ENCODE results near the gene ARHGEF6.
"Not testable (repeated sequence)": the region's sequence is repeated elsewhere in the genome, so short reads cannot be mapped to it uniquely, and the experiment has no call there.

ARHGEF6 gene, protein sequence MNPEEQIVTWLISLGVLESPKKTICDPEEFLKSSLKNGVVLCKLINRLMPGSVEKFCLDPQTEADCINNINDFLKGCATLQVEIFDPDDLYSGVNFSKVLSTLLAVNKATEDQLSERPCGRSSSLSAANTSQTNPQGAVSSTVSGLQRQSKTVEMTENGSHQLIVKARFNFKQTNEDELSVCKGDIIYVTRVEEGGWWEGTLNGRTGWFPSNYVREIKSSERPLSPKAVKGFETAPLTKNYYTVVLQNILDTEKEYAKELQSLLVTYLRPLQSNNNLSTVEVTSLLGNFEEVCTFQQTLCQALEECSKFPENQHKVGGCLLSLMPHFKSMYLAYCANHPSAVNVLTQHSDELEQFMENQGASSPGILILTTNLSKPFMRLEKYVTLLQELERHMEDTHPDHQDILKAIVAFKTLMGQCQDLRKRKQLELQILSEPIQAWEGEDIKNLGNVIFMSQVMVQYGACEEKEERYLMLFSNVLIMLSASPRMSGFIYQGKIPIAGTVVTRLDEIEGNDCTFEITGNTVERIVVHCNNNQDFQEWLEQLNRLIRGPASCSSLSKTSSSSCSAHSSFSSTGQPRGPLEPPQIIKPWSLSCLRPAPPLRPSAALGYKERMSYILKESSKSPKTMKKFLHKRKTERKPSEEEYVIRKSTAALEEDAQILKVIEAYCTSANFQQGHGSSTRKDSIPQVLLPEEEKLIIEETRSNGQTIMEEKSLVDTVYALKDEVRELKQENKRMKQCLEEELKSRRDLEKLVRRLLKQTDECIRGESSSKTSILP

DNA sequence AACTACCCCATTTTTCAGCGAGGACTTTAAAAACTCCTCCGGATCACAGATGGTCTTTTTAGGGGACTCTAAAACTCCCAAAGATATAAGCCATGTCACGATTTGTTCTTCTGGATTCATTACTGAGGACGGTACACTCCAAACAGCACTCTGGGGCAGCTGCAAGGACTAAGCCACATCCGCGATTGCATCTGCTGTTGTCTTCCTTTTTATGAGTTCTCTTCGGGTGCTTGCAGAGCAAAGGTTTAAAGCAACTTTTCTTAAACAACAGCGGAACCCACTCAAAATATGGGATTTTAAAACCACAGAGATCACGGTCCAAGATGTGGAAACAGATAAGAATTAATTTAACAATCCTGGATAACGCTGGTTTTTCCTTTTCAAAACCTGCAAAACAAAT, at the start of gene ARHGEF6:
TSS of gene ARHGEF6 (minus strand) at position 170 of the 400 bp plus-strand sequence. CDS start at position 120, 50 bp downstream.
- peak; percentile 16 to 22 for DNase-seq

DNA sequence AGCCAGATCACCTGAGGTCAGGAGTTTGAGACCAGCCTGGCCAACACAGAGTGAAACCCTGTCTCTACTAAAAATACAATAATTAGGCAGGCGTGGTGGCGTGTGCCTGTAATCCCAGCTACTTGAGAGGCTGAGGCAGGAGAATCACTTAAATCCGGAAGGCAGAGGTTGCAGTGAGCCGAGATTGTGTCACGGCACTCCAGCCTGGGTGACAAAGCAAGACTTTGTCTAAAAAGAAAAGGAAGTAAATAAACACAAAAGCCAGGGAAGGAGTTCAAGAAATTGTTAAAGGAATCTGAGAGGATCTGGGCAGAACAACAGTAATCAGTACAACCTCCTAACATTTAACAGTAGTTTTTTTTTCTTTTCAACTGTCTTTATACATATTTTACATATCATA, 48.7 kb upstream of the ARHGEF6 start:
- DNase-seq = no peak

DNA sequence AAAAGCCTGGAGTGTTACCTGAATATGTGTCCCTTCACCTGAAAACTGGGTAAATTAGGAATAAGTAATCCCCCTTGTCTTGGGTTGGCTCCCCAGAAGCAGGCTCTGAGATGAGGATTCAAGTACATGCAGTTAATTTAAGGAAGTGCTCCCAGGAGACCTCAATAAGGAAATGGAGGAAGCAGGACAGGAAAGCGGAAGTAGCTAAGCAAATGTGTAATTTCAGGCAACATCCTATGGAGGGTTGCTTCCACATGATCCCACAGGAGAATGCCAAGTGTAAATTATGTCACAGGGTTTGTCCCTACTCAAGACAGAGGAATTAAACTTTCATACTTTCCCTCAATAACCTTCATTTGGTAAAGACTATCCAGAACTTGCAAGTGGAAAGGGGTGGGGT, 48.1 kb upstream of the ARHGEF6 start:
- DNase-seq = no peak

DNA sequence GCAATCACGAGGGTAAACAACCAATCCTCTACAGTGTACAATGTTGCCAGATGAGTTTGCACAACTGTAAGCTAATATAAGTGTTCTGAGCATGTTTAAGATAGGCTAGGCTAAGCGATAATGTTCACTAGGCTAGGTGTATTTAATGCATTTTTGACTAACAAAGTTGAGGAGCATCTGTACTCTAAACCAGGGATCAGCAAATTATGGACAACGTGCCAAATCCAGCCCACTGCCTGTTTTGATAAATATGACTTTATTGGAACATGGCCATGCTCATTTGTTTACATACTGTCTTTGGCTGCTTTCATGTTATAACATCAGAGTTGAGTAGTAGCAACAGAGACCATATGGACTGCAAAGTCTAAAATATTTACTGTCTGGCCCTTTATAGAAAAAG, 46.3 kb upstream of the ARHGEF6 start:
- no peak for DNase-seq

DNA sequence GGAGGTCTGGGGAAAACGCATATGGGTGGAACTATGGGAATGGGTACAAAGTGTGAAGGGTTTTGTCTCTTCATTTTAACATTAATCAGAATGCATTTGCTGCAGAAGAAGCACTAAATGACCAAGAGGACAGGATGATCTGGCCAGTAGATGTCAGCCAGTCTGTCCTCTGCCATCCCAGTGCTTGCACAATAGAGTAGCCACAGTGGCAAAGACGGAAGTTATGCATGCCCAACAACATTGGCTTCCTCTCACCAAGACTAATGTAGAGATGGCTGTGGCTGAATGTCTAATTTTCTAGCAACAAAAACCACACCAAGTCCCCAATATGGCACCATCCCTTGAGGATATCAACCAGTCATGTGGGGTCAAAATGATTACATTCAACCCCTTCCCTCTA, 45.0 kb upstream of the ARHGEF6 start:
- no peak for DNase-seq

DNA sequence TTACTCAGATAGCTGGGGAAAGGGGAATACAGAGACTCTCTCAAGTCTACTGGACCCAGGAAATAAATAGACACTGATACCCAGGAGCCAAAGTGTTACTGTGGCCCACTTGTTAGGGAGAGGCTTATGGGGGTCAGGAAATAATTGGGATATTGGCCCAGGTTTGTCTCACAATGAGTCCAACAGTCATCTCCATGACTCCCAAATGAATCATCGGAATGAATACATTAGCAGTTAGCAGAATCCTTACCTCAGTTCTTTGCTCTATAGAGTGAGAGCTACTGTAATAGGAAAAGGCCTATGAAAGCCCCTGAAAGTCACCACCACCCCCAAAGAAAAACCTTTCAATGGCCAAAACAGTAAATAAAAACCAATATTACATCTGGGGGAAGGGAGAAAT, 42.4 kb upstream of the ARHGEF6 start:
- DNase-seq = no peak

DNA sequence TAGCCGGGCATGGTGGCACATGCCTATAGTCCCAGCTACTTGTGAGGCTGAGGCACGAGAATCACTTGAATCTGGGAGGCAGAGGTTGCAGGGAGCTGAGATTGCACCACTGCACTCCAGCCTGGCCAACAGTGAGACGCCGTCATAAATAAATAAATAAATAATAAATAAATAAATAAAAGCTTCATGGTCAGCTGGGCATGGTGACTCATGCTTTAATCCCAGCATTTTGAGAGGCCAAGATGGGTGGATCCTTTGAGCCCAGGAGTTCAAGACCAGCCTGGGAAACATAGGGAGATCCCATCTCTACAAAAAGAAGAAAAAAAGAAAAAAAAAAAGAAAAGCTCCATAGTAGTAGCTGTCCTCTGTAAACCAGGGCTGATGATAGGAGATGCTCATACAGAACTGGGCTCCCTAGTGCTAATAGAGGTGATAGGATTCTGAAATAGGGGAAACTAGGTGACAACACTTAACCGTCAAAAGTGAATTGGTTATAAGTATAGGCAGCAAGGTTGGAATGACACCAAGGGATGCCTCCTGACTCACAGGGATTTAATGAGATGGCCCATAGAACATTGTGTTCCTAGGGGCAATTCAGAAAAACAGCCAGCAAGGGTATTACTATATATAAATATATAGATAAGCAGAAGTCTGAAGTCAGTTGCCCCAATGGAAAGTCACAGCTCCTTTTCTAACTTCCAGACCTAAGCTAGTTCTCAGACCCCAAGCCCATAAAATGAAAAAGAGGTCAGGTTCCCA, 41.8 kb upstream of the ARHGEF6 start:
- no peak for DNase-seq

DNA sequence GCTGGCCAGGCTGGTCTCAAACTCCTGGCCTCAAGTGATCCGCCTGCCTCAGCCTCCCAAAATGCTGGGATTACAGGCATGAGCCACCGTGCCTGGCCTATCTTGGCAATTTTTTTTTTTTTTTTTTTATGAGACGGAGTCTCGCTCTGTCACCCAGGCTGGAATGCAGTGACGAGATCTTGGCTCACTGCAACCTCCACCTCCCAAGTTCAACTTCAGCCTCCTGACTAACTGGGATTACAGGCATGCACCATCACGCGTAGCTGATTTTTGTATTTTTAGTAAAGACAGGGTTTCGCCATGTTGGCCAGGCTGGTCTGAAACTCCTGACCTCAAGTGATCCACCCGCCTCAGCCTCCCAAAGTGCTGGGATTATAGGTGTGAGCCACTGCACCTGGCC, 39.0 kb upstream of the ARHGEF6 start:
- DNase-seq = not testable (repeated sequence)

DNA sequence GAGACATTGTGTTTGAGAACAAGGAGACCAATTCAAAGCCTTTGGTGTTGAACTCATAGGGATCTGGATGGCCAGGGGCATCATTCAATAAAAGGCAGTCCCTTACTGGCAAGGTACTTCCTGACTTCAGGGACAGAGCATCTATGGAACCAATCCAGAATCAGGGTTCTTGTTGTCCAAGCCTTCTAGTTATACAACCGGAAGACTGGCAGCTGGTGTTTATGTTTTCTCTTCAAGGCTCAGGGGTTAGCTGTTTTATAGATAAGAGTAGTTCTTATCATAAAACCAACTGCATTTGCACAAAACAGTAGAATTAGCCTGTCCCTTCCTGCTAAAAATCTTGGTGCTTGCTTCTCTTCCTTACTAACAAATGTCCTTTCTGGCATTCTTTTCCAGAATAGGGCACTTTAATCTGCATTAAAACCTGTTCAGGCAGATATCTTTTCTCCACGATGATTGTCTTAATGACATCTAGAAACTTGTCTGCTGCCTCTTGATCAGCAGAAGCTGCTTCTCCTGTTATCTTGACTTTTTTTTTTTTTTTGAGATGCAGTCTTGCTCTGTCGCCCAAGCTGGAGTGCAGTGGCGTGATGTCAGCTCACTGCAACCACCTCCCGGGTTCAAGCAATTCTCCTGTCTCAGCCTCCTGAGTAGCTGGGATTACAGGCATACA, 38.4 kb upstream of the ARHGEF6 start:
- DNase-seq = no peak

DNA sequence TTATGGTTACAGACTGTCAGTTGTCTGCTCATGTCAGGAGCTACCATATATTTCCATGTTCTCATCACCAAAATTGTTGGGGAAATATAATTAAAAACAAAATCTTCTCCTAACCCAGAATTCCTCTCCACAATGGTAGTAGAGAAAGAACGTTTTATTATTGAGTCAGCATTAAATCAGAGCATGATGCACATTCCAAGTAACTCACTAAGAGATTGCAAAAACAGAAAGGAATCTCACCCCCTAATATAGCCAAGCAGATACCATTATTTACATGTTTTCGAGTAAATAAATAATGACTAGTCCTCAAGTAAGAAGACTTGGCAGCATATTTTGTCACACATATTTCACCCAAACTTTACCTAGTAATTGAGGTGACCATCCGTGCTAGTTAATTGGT, 36.2 kb upstream of the ARHGEF6 start:
- DNase-seq = no peak

DNA sequence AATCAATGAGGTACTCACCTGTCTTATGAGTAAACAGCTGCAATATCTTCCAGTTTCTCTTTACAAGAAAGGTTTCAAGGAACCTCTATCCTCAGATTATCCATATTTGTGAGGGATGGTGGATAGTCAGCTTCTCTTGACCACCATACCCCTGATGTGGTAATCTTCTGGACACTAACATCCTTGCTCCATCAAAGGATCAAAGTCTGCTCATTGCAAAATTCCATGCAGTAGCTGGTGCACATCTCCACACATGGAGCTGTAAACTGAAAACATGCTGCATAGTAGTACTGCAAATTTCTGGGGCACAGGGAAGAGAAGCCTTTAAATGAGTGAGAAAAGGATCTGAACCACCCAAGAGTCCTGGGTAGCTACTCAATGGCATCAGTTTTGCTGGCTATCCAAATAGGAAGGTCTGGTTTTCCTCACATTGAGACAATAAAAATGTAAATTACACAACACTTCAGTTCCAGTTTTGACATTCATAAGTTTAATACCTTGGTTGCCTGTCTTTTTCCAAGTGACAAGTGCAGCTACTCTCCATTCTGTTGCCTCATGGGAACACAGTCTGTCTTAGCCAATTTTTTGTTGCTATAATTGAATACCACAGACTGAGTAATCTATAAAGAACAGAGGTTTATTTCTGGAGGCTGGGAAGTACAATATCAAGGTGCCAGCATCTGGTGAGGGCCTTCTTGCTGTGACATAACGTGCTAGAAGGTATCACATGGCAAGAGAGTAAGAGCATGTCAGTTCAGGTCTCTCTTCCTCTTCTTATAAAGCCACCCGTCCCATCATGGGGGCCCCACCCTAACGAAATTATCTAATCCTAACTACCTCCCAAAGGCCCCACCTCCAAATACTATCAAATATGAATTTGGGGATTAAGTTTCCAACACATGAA, 34.4 kb upstream of the ARHGEF6 start:
- DNase-seq = no peak

DNA sequence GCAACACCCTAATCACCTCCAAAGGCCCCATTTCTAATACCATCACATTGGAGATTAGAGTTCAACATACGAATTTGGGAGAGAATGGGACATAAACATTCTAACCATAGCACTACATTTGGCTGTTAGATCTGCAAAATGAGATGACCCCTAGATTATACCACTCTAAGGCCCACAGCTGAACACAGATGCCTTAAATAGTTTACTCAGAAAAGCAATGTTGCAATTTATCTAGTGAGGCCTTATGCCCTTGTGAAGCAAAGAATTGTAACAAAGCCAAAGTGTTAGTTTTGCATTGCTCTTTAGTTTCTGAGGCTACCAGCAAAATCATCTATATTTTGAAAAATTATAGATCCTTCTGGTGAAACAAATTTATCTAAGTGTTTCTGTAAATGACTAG, 31.6 kb upstream of the ARHGEF6 start:
- no peak for DNase-seq

DNA sequence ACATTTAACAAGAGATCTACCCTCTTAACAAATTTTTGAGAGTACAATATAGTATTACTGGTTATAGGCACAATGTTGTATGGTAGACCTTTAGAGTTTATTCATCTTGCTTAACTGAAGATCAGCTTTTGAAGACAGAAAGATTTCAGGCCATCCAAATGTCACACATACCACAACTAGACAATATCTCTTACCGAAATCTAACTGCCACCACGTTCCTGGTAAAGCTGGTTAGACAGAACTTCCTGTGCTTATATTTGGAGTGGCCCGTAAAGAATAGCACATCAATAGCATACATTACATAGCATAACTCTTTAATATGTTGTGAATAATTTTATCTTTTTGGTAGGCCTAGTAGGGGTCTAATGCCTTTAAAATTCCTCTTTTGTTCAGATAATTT, 29.8 kb upstream of the ARHGEF6 start:
- no peak for DNase-seq

DNA sequence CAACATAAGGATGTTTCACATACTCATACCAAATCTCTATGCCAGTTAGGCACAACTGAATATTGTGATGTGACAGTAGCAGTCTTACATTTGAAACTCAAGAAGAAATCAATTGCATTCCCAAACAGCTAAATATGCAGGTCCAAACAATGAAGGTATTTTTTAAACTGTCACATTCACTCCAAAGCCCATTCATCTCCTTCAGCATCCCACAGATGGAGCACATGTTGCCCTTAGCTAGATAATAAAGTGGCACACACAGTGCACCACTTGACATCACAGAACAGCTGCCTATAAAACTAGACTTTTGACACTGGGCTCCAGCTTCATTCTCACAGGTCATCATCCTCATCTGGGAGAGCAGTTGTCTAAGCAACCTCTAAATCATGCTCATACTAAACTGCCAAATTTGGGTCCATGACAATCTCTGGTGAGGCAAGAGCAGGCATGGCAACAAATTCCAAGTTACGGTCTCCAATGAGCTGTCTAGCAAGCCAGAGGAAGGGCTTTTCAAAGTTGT, 26.2 kb upstream of the ARHGEF6 start:
- DNase-seq = no peak

DNA sequence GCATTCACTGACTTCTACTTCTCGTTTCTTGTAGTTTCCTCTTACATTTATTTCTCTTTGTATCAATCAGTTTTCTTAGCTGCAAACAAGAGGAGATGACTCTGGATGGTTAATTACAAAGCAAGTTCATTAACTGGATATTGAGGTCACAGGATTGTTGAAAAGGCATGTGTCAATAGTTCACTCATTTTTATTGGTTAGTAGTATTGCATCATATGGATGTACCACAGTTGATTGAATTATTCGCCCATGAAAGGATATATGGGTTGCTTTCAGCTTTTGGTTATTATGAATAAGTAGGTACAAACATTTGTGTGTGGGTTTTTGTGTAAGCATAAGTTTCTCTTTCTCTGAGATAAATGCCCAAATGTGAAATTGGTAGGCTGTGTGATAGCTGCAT, 21.8 kb upstream of the ARHGEF6 start:
- no peak for DNase-seq

DNA sequence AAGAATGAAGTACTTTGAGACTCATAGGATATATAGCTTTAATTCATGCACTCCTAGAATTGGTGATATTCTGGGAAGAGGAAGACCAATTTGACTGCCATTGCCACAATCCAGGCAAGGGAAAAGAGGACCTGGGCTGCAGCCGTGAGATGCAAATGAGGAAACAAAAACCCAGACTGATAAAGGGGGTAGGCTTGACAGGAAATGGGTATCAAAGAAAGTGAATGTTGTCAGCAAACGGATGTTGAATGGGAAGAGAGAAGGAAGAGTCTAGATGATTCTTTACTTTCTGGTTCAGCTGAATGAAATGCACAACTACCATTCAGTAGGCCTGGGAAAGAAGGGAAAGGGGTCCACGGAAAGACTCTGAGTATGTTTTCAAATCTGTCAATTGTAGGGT, 17.1 kb upstream of the ARHGEF6 start:
- no peak for DNase-seq

DNA sequence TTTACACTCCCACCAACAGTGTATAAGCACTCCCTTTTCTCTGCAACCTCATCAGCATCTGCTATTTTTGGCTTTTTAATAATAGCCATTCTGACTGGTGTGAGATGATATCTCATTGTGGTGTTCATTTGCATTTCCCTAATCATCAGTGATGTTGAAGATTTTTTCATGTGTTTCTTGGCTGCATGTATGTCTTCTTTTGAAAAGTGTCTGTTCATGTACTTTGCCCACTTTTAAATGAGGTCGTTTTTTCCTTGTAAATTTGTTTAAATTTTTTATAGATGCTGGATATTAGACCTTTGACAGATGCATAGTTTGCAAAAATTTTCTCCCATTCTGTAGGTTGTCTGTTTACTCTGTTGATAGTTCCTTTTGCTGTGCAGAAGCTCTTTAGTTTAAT, 14.4 kb upstream of the ARHGEF6 start:
- not testable (repeated sequence) for DNase-seq

DNA sequence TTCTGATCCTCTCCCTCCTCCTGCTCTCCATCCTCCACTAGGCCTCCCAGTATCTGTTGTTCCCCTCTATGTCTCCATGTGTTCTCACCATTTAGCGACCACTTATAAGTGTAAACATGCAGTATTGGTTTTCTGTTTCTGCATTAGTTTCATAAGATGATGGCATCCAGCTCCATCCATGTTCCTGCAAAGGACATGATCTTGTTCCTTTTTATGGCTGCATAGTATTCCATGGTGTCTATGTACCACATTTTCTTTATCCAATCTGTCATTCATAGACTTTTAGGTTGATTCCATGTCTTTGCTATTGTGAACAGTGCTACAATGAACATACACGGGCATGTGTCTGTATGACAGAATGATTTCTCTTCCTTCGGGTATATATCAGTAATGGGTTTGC, 13.9 kb upstream of the ARHGEF6 start:
- DNase-seq = not testable (repeated sequence)

DNA sequence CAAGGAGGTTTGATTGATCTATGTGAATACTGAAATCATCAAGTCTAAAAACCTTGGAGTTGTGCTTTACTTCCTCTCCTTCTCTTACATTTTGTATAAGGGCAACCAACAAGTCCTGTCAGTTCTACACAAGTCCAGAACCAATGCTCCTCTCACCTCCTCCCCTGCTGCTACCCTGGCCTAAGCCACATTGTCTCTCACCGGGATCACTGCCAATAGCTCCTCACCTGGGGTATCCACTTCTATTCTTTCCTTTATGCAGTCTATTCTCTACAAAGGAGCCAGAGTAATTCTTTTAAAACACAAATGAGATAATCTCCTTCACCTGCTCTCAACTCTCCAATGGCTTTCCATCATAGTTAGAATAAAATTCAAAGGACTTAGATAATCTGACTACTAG, 13.3 kb upstream of the ARHGEF6 start:
- DNase-seq = no peak

DNA sequence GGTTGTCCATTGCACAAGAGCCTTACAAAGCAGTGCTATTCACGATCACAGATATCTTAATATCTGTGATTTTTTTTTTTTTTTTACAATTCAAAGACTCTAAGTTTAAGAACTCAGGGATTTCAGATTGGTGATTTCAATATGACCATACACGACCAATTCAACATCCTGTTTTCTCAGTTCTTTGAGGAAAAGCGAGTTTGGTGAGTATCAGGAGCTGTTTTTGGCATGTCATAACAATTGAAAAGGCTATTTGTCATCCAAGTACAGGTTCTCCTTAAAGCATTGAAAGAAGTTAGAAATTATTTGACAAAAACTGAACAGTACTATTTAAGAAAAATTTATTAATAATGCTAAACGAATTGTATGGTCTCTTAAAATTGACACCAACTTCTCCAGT, 9.1 kb upstream of the ARHGEF6 start:
- DNase-seq = no peak

DNA sequence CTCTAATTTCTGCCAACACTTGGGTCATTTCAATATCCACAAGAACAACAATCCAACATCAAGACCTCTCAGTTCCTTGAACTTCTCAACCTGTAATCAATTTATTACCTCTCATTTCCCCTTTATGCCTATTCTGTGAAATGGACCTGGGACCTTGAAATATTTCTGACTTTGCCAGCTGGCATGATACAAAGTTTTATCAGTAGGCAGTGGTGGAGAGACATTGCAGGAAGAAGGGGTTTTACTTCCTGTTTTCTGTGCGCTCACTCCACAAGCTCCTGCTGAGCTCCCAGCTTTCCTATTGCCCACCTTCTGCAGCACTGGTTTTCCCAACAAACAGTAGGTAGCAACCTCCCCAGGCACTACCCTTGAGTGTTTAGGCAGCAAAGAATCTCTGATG, 3.5 kb upstream of the ARHGEF6 start:
- DNase-seq = no peak

DNA sequence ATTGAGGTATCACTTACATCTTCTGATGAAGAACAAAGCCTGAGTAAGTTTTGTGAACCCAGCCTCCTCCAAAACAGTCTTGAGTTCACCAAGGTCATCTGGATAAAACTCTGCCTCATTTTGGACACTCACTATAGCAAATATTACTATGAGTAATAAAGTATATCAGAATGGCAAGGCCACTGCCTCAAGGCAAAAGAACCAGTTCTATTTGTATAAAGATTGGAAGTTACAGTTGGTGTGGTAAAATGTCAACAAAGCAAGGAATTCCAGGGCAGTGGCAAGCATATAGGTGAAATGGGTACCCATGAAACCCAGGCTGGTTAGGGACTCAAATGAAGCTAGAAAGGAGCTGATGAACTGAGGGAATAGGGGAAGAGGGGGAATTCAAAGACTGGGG, 2.4 kb upstream of the ARHGEF6 start:
- no peak for DNase-seq

Data from stimulated activated CD4-positive, alpha-beta T cell treated with anti-CD3 and anti-CD28 coated beads, Interleukin-2, amount 100 ng/mL, for 24 hours (primary cell).